HepG2 (cell line): ENCODE results near the gene GEMIN2. TPM values are rescaled to one million over a fixed set of nuclear protein-coding genes. Genes with fewer than 3 reads are reported as not detected.

ENCODE experiments used
- E2F1 ChIP-seq: sonication (generic); formaldehyde crosslinking; IDR thresholded peaks from 2 replicates; pipeline ENCODE4 v1.5.0; 2020; ENCODE audit warnings: missing genetic modification reagents
- ERF ChIP-seq: IDR thresholded peaks from 2 replicates; pipeline ENCODE4 v1.6.1; 2018; ENCODE audit warnings: missing biosample characterization, missing genetic modification reagents
- GTF3A ChIP-seq: sonication (generic); formaldehyde crosslinking; conservative IDR thresholded peaks from 2 replicates; pipeline ENCODE4 v1.4.0; 2020; ENCODE audit warnings: mild to moderate bottlenecking, missing genetic modification reagents
- IRX3 ChIP-seq: sonication (generic); formaldehyde crosslinking; IDR thresholded peaks from 2 replicates; pipeline ENCODE4 v1.8.1; 2023; ENCODE audit warnings: mild to moderate bottlenecking, low read depth, missing genetic modification reagents, borderline replicate concordance
- NBN ChIP-seq: fragments of 450-650 bp; conservative IDR thresholded peaks from 2 replicates; pipeline ENCODE4 v1.6.1; 2017
- PHF5A ChIP-seq: IDR thresholded peaks from one replicate; pipeline ENCODE4 v1.6.1; 2018; ENCODE audit warnings: low read depth, missing genetic modification reagents; ENCODE audit not compliant: unreplicated experiment
- PLRG1 ChIP-seq: fragments of 450-650 bp; conservative IDR thresholded peaks from 2 replicates; pipeline ENCODE4 v1.6.1; 2016
- TBL1XR1 ChIP-seq: fragments of 150-350 bp; IDR thresholded peaks from 2 replicates; pipeline ENCODE4 v1.6.1; 2014; ENCODE audit warnings: borderline replicate concordance, low read length; ENCODE audit not compliant: partially characterized antibody
- TIGD3 ChIP-seq: sonication (generic); formaldehyde crosslinking; IDR thresholded peaks from 2 replicates; pipeline ENCODE4 v1.5.1; 2020; ENCODE audit warnings: mild to moderate bottlenecking, missing genetic modification reagents, borderline replicate concordance
- ZBTB40 ChIP-seq, 2 experiments: fragments of 450-650 bp in 1 of 2; sonication (generic) in 1 of 2; formaldehyde crosslinking in 1 of 2; IDR thresholded peaks; 2 replicates each; pipeline versions ENCODE4 v1.6.1 to v1.8.0; 2016 to 2022; ENCODE audit warnings: antibody characterized with exemption in 1 of 2, mild to moderate bottlenecking in 1 of 2, missing genetic modification reagents in 1 of 2
- ZNF33B ChIP-seq: sonication (generic); formaldehyde crosslinking; IDR thresholded peaks from 2 replicates; pipeline ENCODE4 v1.5.1; 2020; ENCODE audit warnings: mild to moderate bottlenecking, missing genetic modification reagents
- ZNF674 ChIP-seq: sonication (generic); formaldehyde crosslinking; IDR thresholded peaks from 2 replicates; pipeline ENCODE4 v1.5.0; 2020; ENCODE audit warnings: low read depth, mild to moderate bottlenecking, missing genetic modification reagents
- ZNF766 ChIP-seq: sonication (generic); formaldehyde crosslinking; IDR thresholded peaks from 2 replicates; pipeline ENCODE4 v1.5.0; 2020; ENCODE audit warnings: missing genetic modification reagents, borderline replicate concordance
- ZNF775 ChIP-seq: sonication (generic); formaldehyde crosslinking; IDR thresholded peaks from 2 replicates; pipeline ENCODE4 v1.4.0; 2020; ENCODE audit warnings: missing genetic modification reagents, mild to moderate bottlenecking, moderate library complexity, borderline replicate concordance
- polyA plus RNA-seq, 8 experiments: library from polyadenylated mRNA; depleted of rRNA in 3 of 8; stranded (reverse) in 7 of 8; unstranded in 1 of 8; fragments of >200 nt; fragmentation: Illumina TruSeq in 4 of 8; extraction: Trizol in 4 of 8; gene quantifications; 2 replicates each; pipeline versions ENCODE4 v1.2.1 to v1.2.3, GENCODE V29; 2011 to 2016; ENCODE audit warnings: low read depth in 4 of 8, missing spikeins in 1 of 8, mixed read lengths in 1 of 8; ENCODE audit not compliant: insufficient read depth in 1 of 8
- total RNA-seq, 5 experiments: library from RNA; depleted of rRNA; stranded (reverse); fragments of >200 nt; fragmentation: Illumina TruSeq; extraction: Trizol; gene quantifications; 2 replicates each; pipeline ENCODE4 v1.2.3, GENCODE V29; 2016; ENCODE audit warnings: low read depth in 1 of 5

Gene GEMIN2
- total and polyA plus RNA-seq, 2 of the 13 experiments (the other 11 are each of a cell fraction or from before 2014, with no cell fraction given) = 54.8 to 110 TPM

- TF ChIP-seq ZNF766 (CRISPR knock-in tag) = peak; percentile 89; the same call in 1 of the 2 replicates
- TF ChIP-seq ERF (CRISPR knock-in tag) = peak; percentile 100
- peak; percentile 99 for TF ChIP-seq ZNF33B (CRISPR knock-in tag)
- peak; percentile 13; the same call in 1 of the 2 replicates for TF ChIP-seq ZBTB40 (IDR thresholded peaks at IDR 0.05)
- peak; percentile 92 for TF ChIP-seq ZBTB40 (CRISPR knock-in tag; IDR thresholded peaks at IDR 0.05)
- TF ChIP-seq PLRG1 = no peak
- TF ChIP-seq GTF3A = peak; percentile 100
- peak; percentile 99 for TF ChIP-seq ZNF674 (CRISPR knock-in tag)
- peak; percentile 74 for TF ChIP-seq TBL1XR1
- TF ChIP-seq E2F1 (CRISPR knock-in tag) = peak; percentile 97
- TF ChIP-seq TIGD3 (CRISPR knock-in tag) = peak; percentile 94
- TF ChIP-seq NBN = no peak; the same call in 1 of the 2 replicates
- TF ChIP-seq PHF5A (CRISPR knock-in tag) = peak; percentile 91
- peak; percentile 99 for TF ChIP-seq IRX3 (CRISPR knock-in tag)
- TF ChIP-seq ZNF775 (CRISPR knock-in tag) = peak; percentile 87
Observed at GRCh38 chr14:39102969-39103957, 10.9 kb upstream of the GEMIN2 start, which contains the start of gene SEC23A (continued).
